ENCODE measurements around the gene GCNT2.
"Not testable (repeated sequence)": the region's sequence is repeated elsewhere in the genome, so short reads cannot be mapped to it uniquely, and the experiment has no call there.

The GCNT2 gene

DNA sequence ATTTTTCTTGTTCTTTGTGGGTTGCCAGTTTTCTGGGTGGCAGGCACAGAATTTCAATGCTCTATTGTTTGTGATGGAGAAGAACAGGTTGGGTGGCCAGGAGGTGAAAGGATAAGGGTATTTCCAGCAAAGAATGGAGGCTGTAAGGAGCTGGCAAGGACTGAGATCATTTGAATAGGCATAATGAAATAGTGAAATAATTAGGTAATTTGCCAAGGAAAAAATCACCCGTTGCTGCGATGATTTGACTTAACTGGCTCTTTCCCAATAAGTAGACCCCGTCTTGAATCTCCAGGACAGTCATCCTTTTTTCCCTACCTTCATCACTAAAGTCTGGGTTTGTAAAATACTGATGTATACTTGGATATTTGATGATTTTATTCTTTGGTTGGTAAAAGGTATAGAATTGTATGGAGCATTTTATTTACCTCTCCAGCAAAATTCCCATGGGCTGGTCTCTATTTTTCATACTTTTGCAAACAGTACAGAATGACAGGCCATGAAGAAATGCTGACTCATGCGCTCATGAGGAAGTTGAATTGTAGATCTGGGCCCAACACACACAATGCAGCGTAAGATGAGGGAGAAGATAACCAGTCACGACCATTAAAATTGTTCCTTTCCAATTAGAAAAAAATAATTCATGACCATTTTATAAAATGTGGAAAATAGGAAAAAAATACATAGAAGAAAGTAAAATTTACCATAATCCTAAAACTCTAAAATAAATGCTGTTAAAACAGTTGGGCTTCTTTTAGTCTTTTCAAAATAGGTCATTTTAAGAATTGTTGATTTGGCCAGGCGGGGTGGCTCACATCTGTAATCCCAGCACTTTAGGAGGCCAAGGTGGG, 2.4 kb upstream of the GCNT2 start:
- H3K4me3 ChIP-seq (ENCODE audit: low read depth, low read length): no peak overlapping the region
- no peak for DNase-seq
- H3K36me3 ChIP-seq: no peaks in the 10 kb centered on the region
- no peaks in the 10 kb centered on the region for H3K9me3 ChIP-seq (ENCODE audit: severe bottlenecking)
- no peak overlapping the region; the same call in 1 of the 2 replicates for H3K27ac ChIP-seq
- TF ChIP-seq, protein P1, sequence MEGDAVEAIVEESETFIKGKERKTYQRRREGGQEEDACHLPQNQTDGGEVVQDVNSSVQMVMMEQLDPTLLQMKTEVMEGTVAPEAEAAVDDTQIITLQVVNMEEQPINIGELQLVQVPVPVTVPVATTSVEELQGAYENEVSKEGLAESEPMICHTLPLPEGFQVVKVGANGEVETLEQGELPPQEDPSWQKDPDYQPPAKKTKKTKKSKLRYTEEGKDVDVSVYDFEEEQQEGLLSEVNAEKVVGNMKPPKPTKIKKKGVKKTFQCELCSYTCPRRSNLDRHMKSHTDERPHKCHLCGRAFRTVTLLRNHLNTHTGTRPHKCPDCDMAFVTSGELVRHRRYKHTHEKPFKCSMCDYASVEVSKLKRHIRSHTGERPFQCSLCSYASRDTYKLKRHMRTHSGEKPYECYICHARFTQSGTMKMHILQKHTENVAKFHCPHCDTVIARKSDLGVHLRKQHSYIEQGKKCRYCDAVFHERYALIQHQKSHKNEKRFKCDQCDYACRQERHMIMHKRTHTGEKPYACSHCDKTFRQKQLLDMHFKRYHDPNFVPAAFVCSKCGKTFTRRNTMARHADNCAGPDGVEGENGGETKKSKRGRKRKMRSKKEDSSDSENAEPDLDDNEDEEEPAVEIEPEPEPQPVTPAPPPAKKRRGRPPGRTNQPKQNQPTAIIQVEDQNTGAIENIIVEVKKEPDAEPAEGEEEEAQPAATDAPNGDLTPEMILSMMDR (IDR thresholded peaks at IDR 0.05; ENCODE audit: low read depth, low read length): no peak
- no peaks in the 10 kb centered on the region for H3K27me3 ChIP-seq (ENCODE audit: insufficient read depth, low read depth, severe bottlenecking)

DNA sequence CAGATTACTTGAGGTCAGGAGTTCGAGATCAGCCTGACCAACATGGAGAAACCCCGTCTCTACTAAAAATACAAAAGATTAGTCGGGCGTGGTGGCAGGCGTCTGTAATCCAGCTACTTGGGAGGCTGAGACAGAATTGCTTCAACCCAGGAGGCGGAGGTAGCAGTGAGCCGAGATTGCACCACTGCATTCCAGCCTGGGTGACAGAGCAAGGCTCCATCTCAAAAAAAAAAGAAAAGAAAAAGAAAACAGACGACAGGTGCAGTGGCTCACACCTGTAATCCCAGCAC, 1.8 kb upstream of the GCNT2 start:
- H3K27me3 ChIP-seq (ENCODE audit: insufficient read depth, low read depth, severe bottlenecking); DNase-seq; H3K4me3 ChIP-seq (ENCODE audit: low read depth, low read length); H3K36me3 ChIP-seq; H3K9me3 ChIP-seq (ENCODE audit: severe bottlenecking); H3K27ac ChIP-seq: not testable (repeated sequence)

DNA sequence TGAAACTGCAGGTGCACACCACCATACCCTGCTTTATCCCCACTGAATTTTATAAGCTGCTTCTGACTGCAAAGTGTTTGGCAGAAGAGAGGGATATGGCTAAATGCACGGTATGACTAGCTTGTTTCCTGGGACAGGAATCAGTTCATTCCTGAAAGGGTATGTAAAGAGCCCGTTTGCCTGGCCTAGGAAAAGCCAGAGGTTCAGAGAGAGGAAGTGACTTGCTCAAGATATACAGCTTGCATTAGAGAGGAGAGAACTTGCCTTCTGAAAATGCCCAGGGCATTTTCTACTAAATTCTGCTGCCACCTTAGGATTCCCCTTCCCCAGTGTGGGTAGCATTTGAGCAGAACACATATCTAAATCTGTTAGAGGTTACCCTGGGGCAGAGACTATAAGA, 683 bp upstream of the GCNT2 start:
- TF ChIP-seq, protein P1 (IDR thresholded peaks at IDR 0.05; ENCODE audit: low read depth, low read length): no peak
- no peak overlapping the region; the same call in 1 of the 2 replicates for H3K27ac ChIP-seq
- no peaks in the 10 kb centered on the region for H3K9me3 ChIP-seq (ENCODE audit: severe bottlenecking)
- no peak for DNase-seq
- no peaks in the 10 kb centered on the region for H3K27me3 ChIP-seq (ENCODE audit: insufficient read depth, low read depth, severe bottlenecking)
- H3K36me3 ChIP-seq: no peaks in the 10 kb centered on the region
- H3K4me3 ChIP-seq (ENCODE audit: low read depth, low read length): no peak overlapping the region

DNA sequence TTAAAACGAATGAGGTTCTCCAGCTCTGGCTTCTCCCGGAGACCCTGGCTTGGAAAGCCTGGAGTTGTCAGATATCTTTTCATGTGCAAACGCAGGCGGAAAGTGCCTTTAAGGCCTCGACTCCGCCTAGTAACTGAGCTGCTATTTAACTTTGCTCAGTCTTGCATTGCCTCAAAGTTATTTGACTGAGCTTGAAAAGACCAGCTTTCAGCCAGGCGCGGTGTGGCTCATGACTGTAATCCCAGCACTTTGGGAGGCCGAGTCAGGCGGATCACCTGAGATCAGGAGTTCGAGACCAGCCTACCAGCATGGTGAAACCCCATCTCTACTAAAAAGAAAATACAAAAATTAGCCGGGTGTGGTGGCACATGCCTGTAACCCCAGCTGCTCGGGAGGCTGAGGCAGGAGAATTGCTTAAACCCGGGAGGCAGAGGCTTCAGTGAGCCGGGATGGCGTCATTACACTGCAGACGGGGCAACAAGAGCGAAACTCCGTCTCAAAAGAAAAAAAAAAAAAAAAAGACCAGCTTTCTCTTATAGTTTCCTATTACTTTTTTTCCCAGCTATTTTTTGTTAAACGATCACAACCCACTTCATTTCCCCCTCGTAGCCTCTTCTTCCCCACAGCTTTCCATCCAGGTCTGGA, 1.9 kb downstream of the GCNT2 start:
- TF ChIP-seq, protein P1 (IDR thresholded peaks at IDR 0.05; ENCODE audit: low read depth, low read length): no peak
- Histone ChIP-seq H3K27ac (no peak overlapping the region), H3K9me3 (ENCODE audit: severe bottlenecking) (no peaks in the 10 kb centered on the region), H3K27me3 (ENCODE audit: insufficient read depth, low read depth, severe bottlenecking) (no peaks in the 10 kb centered on the region), H3K36me3 (no peaks in the 10 kb centered on the region), H3K4me3 (ENCODE audit: low read depth, low read length) (no peak overlapping the region)
- DNase-seq: no peak

DNA sequence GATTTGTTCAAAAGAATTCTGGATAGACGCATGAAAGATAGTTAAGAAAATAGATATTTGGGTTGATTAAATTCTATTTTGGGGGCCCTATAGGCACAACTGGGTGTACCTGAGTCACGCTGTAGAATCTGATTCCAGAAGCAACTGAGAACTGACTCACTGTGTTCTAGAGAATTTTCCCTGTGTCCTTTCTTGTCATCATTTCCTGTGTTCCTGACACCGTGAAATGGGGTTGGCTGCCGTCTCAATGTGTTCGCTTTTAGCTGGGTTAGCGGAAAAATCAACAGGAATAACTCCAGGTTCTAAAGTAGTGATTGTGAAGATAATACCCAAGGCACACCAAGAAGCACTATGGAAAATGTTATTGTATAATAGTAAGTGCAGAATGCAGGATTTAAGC, 5.0 kb downstream of the GCNT2 start:
- H3K27me3 ChIP-seq (ENCODE audit: insufficient read depth, low read depth, severe bottlenecking): no peaks in the 10 kb centered on the region
- no peak for DNase-seq
- H3K36me3 ChIP-seq: no peaks in the 10 kb centered on the region
- TF ChIP-seq, protein P1 (IDR thresholded peaks at IDR 0.05; ENCODE audit: low read depth, low read length): no peak
- H3K27ac ChIP-seq: no peak overlapping the region
- no peak overlapping the region for H3K4me3 ChIP-seq (ENCODE audit: low read depth, low read length)
- no peaks in the 10 kb centered on the region for H3K9me3 ChIP-seq (ENCODE audit: severe bottlenecking)

DNA sequence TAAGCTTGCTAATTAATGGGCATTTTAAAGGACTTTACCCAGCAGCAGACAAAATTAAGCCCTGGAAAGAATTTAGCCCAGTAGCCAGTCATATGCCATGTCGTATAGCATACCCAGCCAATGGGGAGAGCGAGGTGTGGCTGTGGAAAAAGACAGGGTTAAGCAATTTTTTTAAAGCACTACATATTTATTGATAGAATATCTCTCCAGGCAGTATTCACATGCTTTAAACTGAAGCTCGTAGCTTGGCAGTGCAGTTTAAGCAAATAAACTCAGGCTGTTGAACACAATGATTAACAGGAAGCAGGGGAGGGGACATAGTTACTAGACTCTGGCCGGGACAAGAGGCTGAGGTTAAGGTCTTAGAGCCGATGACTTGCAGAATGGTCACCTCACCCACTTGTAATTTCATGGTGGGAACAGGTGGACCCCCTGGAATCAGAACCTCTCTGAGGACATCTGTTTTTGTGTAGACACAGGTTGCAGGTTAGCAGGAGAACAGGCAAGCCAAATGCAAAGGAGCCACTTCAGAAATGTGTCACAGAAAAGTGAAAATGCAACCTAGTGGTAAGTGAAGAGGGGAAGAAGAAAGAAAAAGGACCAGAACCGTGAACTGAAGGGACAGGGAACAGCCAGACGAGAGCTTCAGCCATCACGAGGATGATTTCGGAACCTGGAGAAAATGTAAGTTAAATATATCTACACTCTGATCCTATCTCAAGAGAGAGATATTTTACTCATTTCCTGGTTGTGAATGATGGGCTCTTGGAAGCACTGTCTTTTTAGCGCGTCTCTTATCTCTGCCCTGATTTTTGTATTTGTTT, 7.2 kb downstream of the GCNT2 start:
- no peak for DNase-seq

More for the DNA sequence above, 7.2 kb downstream of the GCNT2 start:
- Histone ChIP-seq H3K27ac (no peak overlapping the region), H3K36me3 (no peaks in the 10 kb centered on the region), H3K9me3 (ENCODE audit: severe bottlenecking) (no peaks in the 10 kb centered on the region), H3K27me3 (ENCODE audit: insufficient read depth, low read depth, severe bottlenecking) (no peaks in the 10 kb centered on the region), H3K4me3 (ENCODE audit: low read depth, low read length) (no peak overlapping the region)
- TF ChIP-seq, protein P1 (IDR thresholded peaks at IDR 0.05; ENCODE audit: low read depth, low read length): no peak

Measured in WERI-Rb-1 (cell line).